Measurements from ENCODE around the gene CNTNAP5.
"Not testable (repeated sequence)": the region's sequence is repeated elsewhere in the genome, so short reads cannot be mapped to it uniquely, and the experiment has no call there.

CNTNAP5 gene

DNA sequence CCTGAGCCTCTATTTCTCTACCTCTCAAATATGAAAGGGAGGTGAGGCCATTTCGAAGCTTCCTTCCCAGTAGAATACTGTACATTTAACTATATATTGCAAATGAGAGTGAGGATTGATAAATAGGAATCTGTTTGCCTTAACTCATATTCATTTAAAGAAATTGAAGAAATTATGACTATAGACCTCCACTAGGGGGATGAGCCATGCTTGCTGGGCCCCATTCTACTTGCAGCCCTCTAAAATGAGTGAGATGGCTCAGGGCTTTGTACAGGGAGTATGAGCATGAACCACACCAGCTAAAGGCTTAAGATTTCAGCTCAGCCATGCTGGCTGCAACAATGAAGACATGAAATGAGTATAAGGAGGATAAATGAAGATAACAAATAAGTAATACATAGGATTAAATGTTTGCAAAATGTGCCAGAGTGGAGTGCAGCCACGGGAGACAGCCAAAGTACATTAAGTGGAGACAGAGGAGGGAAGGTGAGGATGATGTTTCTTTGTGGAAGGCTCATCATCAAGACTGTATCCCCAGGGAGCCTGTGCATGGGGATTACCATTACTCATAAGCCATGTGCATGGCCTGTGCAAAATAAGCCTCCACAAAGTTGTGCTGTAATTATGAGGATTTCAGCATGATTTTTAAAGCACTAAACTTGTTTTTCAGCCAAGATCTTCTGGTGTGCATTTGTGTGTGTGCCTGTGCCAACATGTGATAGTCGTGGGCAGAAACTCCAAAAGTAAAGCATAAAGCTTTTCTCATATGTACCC lies 300.8 kb downstream of the CNTNAP5 start:
- no peak for DNase-seq

DNA sequence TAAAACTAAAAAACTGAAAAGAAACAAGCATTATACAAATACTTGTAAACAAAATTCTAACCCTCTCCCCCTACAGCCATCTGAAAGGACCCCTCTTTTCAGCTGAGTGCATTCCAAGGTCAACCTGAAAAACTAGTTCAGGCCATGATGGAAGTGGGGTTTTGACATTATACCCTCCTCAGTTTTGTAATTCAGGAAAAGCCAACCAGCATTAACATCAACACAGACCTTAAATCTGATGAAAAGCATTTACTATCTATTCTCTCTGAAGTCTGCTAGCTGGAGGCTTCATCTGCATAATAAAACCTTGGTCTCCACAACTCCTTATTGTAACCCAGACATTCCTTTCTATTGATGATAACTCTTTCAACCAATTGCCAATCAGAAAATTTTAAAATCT lies 302.2 kb downstream of the CNTNAP5 start:
- DNase-seq, result no peak

DNA sequence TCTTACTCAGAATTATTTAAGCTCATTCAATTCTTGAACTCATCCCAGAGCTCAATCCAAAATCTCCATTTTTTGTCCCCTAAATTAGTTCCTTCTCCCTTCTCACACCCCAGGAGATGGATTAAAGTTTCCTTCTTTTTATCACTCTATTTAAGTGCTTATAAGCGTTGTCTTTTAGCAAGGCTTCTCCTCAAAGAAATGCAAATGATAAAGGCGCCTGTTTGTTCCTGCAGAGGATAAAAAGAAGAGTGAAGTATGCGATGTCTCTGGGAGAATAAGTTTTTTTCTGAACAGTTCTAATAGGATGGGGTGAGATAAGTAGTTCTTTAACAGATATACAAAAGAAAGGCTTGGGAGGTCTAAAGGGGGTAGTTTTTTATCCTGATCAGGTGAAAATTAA lies 303.3 kb downstream of the CNTNAP5 start:
- no peak for DNase-seq

DNA sequence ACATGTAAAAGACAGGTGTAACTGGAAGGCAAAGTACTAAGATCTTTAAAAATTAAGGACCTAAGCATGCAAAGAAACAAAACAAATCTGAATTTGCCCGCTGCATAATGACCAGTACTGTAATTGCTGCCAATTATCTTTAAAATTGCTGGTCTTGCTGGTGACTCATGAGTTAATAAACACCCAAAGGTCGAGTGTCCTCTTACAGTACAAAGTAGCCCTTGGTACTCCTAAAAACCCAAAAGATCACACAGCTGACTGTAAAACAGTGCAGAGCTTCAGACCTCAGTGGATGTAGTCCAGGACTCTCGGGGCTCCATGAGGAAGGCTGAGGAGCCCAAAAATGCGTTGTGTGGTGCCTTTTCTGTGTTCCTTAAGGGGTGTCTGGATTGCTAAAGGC lies 308.7 kb downstream of the CNTNAP5 start:
- DNase-seq, result no peak

DNA sequence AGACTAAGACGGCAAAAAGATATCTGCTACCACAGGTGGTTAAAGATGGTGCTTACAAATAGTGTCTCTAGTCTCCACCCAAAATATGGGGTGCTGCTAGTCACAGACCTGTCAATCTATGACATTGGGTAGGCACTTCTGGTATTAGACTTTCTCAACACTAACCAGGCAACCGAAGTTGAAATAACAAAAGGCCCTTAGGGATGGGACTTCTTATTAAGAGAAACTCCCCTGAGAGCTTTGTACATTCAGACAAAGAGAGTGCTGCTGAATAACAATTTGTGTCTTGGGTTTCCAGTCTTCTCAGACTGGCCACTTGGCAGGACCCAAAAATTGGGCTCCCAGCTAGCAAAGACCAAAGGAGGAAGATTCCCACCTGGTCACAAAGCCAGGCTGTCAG lies 310.0 kb downstream of the CNTNAP5 start:
- no peak for DNase-seq

DNA sequence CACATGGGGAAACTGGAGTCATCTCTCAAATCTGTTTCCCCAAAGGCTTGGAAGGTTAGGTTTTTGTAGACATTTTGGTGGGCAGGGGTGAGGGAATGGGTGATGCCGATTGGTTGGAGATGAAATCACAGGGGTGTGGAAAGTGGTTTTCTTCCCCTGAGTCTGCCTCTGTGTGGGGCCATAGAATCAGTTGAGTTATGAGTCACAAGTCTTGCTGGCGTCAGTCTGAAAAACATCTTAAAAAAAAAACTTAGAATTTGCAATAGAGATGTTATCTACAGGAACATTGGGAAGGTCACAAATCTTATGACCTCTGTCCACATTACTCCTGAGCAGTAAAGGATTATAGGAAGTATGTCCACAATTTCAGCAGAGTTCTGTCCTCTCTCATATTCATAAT lies 314.6 kb downstream of the CNTNAP5 start:
- DNase-seq, result peak; percentile 0

DNA sequence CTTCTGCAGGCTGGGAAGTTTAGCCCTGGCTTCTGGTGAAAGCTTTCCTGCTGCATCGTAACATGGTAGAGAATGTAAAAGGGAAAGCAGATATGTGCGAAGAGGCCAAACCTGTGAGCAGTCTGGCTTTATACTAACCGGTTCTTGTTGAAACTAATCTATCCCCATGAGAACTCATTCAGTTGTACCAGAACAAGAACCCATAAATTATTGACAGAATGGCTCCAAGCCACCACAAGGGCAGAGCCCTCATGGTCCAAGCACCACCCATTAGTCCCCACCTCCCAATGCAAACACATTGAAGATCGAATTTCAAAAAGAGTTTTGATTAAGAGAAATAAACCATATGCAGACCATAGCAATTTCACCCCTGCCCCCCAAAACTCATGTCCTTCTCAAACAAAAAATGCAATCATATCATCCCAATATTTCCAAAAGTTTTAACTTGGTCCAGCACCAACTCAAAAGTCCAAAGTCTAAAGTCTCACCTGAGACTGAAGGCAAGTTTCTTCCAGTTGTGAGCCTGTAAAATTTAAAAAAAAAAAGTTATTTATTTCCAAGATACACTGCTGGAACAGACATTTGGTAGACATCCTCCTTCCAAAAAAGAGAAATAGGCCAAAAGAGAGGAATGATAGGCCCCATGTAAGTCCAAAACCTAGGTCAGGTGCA lies 318.9 kb downstream of the CNTNAP5 start:
- DNase-seq, result no peak

DNA sequence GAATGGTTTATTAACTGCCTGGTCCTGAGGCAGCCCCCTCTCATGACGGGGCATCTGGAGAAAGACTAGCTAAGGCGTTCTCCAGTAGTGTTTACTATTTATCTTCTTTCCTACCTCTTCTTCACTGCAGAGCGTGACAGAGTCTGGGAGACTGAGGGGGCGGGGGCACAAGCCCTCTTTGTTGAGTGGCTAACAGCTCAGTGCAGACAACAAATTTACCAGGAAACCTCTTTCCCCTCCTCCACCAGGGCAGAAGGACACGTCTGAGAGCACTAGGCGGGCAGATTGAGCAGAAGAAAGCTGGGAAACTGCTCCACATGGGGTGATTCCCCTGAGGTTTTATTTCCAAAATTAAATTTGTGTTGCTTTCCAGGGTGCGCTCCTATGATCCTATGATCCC lies 322.1 kb downstream of the CNTNAP5 start:
- no peak for DNase-seq

DNA sequence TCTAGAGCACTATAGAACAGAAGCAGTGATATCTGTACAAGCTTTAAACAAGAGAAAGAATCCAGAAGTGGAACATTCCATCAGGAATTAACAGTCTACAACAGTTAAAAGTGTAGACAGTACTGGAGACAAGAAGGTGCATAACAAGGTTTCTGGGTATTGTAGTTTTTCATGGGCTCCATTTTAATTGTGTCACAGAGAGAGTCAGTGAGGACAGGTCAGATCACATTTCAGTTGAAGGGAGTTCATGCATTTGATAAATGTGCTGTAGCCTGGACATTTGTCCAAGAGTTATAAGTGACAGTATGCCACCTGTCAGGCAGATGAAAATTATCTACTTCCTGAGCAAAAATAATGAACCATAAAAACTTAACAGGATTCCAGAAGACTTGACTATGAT lies 328.6 kb downstream of the CNTNAP5 start:
- no peak for DNase-seq

DNA sequence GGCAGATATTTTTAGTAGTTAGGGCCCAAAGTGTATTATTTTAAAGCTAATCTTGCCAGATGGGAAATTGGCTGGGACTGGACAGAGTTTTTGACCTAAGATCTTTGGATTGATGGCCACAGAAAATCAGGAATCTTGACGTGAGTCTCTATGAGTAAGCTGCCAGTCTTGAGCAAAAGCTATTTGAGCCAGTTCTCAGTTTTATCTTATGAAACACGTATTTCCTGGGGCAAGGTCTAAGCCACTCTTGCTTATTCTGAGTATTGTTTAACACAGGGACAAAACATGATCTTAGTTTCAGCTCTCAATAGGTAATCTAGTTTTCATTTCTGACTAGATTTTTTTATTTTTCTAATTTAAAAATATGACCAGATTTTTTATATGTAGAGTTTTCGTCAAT lies 329.4 kb downstream of the CNTNAP5 start:
- no peak for DNase-seq

DNA sequence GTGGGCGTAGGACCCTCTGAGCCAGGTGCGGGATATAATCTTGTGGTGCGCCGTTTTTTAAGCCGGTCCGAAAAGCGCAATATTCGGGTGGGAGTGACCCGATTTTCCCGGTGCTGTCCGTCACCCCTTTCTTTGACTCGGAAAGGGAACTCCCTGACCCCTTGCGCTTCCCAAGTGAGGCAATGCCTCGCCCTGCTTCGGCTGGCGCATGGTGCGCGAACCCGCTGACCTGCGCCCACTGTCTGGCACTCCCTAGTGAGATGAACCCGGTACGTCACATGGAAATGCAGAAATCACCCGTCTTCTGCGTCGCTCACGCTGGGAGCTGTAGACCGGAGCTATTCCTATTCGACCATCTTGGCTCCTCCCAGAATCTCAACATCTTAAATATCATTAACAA lies 336.9 kb downstream of the CNTNAP5 start:
- DNase-seq, result not testable (repeated sequence)

DNA sequence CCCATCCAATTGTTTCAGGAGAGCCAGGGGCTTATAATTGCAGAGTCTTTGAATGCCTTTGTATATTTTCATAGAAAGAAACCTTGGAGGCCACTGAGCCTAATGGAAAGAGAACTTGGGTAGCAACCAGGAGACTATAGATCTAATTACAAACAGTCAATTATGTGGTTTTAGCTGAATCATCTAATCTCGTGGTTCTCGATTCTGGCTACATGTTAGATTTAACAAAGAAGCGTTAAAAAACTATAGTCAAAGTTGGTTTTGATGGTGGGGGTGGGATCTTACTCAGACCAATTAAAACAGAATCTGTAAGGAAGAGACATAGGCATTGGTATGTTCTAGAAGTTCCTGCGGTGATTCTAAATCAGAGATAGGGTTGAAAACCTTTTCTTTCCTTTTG lies 344.1 kb downstream of the CNTNAP5 start:
- no peak for DNase-seq

DNA sequence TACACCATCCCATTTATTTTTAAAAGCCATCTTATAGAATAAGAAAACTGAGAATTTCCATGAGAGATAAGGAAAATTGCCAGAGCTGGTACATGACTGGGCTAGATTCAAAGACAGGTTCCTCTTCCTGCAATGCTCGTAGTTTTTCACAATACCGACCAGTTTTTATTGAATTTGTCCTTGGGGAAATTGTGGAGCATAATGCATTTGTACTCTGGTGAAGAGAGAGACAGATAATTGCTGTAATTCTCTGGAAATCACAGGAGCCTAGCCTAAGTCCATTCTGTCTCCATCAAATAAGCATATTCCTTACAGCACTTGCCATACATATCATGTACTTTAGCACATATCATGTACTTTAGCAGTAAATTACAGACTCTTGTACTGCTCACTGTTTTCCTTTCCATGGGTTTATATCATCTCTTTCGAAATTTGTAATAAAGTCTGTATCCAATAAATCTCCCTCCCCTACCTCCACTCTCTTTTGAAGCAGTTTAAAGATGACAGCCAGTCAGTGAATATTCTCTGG lies 355.2 kb downstream of the CNTNAP5 start:
- DNase-seq, result no peak

DNA sequence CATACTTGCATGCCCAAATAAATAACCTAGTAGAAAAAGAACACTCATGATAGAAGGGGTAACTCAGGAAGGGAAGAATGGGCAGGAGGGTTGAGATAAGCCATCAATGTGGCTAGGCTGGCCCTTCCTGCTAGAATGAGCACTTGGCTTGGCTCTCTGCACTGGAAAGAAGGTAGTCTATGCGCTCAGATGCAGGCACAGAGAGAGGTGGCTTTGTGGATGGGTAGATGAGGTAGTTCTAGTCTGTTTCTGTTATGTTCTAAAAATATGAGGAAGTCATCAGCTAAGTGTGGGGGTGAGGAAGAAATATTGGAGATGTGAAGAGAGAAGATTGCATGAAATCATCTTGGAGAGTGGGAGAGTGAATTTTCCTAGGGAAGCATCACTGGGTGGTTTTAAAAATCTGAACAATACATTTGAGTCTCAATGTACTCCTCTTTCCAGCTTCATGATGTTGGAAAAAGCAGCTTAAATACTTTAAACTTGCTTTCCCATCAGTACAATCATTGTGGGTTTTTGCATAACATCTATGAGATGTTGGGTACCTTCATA lies 357.1 kb downstream of the CNTNAP5 start:
- no peak for DNase-seq

DNA sequence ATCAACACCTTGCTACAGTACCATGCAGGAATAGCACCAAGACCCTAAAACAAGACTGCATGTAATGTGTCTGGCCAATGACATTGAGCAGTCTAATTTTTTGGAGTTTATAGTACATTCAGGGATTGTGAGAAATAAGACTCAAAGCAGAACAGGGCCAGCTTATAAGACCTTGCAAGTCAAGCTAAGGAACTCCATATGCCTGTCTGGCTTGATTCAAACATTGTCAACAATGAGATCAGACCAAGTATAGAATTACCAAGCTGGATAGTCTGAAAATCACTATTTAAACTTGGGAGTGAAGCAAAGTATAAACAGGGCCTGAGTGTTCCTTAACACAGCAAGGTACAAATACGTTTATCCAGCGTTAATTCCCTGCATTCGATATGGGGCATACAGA lies 370.9 kb downstream of the CNTNAP5 start:
- DNase-seq, result no peak

DNA sequence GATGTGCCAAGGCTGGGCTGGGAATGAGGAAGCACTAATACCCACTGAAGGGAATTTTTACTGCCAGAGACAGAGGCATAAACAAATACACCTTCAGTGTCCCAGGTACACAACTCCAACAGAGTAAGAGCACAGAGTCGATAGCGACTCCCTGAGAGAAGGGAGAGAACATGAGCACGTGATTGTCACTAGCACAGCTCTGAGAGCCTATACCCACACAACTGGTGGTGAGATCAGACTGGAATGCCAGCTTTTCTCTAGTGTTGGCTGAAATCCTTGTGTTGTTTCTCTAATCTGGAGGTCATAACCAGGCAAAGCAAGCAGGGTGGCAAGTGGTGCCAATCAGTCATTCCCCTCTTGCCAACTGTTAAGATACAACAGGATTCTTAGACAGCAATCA lies 377.2 kb downstream of the CNTNAP5 start:
- no peak for DNase-seq

DNA sequence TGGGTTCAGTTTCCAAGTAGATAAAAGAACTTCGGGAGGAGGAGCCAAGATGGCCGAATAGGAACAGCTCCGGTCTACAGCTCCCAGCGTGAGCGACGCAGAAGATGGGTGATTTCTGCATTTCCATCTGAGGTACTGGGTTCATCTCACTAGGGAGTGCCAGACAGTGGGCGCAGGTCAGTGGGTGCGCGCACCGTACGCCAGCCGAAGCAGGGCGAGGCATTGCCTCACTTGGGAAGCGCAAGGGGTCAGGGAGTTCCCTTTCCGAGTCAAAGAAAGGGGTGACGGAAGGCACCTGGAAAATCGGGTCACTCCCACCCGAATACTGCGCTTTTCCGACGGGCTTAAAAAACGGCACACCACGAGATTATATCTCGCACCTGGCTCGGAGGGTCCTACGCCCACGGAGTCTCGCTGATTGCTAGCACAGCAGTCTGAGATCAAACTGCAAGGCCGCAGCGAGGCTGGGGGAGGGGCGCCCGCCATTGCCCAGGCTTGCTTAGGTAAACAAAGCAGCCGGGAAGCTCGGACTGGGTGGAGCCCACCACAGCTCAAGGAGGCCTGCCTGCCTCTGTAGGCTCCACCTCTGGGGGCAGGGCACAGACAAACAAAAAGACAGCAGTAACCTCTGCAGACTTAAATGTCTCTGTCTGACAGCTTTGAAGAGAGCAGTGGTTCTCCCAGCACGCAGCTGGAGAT lies 382.9 kb downstream of the CNTNAP5 start:
- not testable (repeated sequence) for DNase-seq

DNA sequence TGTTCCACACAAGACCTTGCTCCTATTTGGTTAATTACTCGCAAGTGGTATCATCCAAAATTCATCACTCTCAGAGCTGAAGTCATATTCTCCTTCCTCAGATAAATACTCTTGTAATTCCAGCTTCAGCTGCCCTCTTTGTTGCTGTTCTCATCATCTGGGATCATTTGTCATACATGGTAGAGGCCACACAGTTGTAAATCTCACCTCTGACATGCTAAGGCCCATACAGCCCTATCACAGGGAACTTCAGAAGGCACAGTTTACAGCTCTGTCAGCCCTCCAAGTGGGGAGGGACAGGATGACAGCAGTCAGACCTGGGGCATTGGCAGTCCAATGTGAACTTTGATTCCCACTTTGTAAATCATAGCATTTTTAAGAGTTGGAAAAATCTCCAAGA lies 399.0 kb downstream of the CNTNAP5 start:
- no peak for DNase-seq

DNA sequence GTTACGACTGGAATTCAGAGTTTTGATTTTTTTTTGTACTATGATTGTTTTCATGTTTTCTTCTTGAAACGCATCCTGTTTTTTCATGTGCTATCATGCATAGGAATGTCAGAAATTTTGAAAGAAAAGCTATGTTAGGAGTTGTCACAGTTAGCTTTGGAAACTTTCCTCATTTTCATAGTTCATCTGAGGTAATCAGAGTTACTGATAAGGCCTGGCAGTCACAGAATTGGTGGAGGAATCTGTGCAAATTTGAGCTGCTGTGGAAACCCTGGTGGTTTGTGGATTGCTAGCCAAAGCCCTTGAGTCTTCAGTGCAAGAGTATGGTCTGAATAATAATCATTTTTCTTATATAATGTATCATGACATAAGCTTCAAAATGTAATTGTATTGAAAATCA lies 401.0 kb downstream of the CNTNAP5 start:
- DNase-seq, result no peak

DNA sequence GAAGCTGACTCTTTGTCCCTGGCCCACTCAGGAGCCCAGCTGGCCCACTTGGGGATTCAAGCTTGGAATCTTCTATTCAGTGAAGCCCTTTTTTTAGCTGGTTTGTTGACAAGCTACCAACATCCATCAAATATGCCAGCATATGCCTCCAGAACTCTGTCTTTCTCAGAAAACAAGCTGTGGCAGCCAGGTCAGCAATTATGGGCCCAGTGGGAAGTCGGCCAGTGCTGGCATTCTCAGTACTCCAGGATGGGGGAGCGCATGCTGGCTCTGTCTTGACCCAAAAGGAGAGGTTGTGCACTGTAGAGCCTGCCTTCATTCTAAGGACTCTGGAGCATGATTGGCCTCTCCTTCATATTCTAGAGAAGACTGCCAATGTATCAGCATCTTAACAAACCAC lies 401.5 kb downstream of the CNTNAP5 start:
- no peak for DNase-seq

DNA sequence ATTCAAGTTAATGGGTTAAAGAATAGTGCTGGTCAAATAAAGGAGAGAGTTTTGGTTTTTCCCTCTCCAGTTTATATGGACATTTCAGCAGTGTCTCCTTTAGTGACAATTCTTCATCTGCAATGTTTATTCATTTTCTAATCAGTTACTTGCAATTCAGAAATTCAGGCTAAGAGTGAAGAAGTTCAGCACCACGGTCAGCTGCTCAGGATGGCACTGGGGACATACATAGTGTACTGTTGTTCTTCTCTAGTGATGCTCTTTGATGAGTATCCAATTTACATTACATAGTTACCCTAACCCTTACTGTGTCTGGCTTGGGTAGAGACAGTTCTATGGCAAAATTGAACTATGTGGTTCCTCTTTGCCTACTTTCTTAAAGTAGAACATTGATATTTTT lies 412.7 kb downstream of the CNTNAP5 start:
- no peak for DNase-seq

DNA sequence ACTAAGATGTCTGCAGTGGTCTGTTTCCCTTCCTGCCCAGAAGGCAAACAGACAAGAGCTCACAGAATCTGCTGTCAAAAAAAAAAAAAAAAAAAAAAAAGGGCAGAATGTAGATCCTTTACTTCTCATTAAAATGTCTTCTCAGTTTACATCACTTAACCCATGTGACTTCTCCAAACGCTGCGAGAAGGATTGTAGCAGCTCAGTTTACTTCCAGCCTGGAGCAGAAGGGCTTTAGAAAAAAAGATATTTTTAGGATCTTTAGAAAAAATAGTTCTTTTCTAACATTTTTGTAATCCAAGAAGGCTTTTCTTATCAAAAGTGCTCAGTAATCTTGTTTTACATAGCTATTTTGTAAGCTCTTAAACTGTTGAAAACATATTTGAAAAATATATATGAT lies 425.4 kb downstream of the CNTNAP5 start:
- no peak for DNase-seq

DNA sequence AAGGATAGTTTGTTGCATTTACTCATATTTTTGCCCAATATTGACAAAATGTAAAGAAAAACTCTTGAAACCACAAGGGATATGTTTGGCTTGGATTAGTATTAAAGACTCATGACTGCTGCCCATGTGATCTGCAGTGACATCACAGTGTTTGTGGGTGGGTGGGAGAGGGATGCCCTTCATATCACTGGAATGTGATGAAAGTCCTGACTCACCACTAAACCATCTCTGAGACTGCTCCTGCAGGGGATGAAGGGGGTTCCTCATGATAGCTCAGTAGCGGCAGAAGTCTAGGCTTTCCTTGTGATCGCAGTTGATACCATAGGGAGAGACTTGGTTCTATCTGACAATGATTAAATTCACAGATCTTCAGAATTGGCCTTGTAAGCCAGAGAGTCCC lies 451.2 kb downstream of the CNTNAP5 start:
- DNase-seq, result peak; percentile 49
